Measurements from ENCODE around the gene OR10H3. TPM values are rescaled to one million over a fixed set of nuclear protein-coding genes. Genes with fewer than 3 reads are reported as not detected.
A peak's percentile ranks its signal among the peaks of the same experiment; 100 is the strongest.

The OR10H3 gene
- total RNA-seq, 1 donor from 2014 or later: not detected

DNA sequence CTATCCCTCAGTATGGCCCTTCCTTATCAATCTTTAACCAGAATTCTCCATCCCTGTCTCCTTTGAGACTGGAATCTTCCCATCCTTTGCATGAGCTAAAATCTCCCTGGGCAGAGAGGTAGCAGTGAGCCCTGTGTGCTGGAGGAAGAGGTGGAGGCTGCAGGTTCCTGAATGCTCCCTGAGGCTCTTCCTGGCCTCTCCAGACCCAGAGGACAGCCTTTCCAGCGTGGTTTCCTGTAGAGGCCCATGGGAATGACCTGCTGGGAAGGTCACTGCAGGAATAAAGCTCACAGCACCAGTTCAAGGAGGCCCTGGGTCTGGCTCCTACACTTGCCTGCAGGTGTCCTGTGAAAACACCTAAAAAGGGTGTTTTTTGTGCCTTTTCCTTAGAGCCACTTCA is 5.4 kb upstream of the OR10H3 start:
- H3K36me3 ChIP-seq (ENCODE audit: control insufficient read depth, insufficient read depth, low read length): no peaks in the 10 kb centered on the region
- TF ChIP-seq, protein P1, sequence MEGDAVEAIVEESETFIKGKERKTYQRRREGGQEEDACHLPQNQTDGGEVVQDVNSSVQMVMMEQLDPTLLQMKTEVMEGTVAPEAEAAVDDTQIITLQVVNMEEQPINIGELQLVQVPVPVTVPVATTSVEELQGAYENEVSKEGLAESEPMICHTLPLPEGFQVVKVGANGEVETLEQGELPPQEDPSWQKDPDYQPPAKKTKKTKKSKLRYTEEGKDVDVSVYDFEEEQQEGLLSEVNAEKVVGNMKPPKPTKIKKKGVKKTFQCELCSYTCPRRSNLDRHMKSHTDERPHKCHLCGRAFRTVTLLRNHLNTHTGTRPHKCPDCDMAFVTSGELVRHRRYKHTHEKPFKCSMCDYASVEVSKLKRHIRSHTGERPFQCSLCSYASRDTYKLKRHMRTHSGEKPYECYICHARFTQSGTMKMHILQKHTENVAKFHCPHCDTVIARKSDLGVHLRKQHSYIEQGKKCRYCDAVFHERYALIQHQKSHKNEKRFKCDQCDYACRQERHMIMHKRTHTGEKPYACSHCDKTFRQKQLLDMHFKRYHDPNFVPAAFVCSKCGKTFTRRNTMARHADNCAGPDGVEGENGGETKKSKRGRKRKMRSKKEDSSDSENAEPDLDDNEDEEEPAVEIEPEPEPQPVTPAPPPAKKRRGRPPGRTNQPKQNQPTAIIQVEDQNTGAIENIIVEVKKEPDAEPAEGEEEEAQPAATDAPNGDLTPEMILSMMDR (IDR thresholded peaks at IDR 0.05; ENCODE audit: insufficient read depth, low read length, severe bottlenecking): no peak
- FAIRE-seq (no peak), DNase-seq (ENCODE audit: low read depth) (no peak)
- no peaks in the 10 kb centered on the region for H3K27me3 ChIP-seq (ENCODE audit: control insufficient read depth, insufficient read depth, low read length)
- no peak overlapping the region for H3K4me3 ChIP-seq (ENCODE audit: low read depth, low read length)

DNA sequence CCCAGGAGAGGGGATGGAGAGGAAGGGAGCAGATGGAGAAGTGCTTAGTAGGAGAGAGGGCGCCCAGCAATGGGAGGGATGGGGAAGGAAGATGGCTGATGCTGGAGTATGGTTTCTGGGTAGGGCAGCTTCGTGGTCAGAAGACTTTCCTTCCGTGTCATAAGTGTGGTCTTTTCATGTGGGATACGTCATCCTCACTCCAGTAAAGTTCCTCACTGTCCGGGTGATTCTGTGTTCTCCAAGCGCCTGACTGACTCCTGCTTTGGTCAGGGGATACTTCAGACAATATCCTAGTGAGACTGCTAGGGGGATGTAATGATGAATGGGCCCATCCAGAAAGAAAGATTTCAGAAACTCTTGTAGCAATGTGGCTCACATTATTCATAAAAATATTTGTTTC is 3.9 kb upstream of the OR10H3 start:
- TF ChIP-seq, protein P1 (IDR thresholded peaks at IDR 0.05; ENCODE audit: insufficient read depth, low read length, severe bottlenecking): no peak
- no peak overlapping the region for H3K4me3 ChIP-seq (ENCODE audit: low read depth, low read length)
- no peak for DNase-seq (ENCODE audit: low read depth)
- H3K27me3 ChIP-seq (ENCODE audit: control insufficient read depth, insufficient read depth, low read length): no peaks in the 10 kb centered on the region
- peak; percentile 55 for FAIRE-seq
- H3K36me3 ChIP-seq (ENCODE audit: control insufficient read depth, insufficient read depth, low read length): no peaks in the 10 kb centered on the region

DNA sequence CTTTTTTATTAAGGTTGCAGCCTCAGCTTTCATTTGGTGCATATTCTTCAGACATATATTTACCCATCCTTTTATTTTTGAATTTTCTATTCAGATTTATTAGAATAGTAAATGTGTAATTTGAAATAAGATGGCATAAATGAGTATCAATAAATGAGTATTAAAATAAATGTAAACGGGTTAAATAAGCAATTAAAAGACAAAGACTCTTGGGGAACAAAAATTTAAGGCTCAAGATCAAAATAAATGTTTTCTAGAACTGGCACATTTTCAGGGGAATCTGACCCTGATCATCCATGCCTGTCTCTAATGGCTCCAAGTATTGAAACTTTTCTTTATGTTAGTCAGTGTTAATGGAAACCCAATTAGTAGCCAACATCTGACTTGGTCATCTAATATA is 3.0 kb downstream of the OR10H3 start:
- TF ChIP-seq, protein P1 (IDR thresholded peaks at IDR 0.05; ENCODE audit: insufficient read depth, low read length, severe bottlenecking): no peak
- Histone ChIP-seq H3K36me3 (ENCODE audit: control insufficient read depth, insufficient read depth, low read length) (no peaks in the 10 kb centered on the region), H3K4me3 (ENCODE audit: low read depth, low read length) (no peak overlapping the region), H3K27me3 (ENCODE audit: control insufficient read depth, insufficient read depth, low read length) (no peaks in the 10 kb centered on the region)
- FAIRE-seq (no peak), DNase-seq (ENCODE audit: low read depth) (no peak)

DNA sequence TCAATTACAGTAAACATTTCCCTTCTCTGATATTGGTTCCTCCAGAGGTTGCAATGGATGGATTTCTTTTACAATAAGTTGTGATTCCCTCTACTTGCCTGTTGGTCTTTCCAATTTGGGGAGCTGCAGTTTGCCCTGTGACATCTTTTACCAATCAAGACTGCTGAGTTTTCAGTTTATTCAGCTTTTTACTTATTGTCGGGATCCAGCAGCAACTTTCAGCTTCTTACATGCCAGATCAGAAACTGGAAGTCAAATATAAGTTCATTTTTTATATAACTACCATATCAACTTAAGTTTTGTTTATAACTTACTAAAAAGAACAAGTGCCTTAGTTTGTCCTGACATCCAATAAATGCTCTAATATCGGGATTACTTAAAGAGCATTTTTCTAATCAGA is 10.5 kb downstream of the OR10H3 start:
- TF ChIP-seq, protein P1 (IDR thresholded peaks at IDR 0.05; ENCODE audit: insufficient read depth, low read length, severe bottlenecking): no peak
- FAIRE-seq: no peak
- no peaks in the 10 kb centered on the region for H3K27me3 ChIP-seq (ENCODE audit: control insufficient read depth, insufficient read depth, low read length)

DNA sequence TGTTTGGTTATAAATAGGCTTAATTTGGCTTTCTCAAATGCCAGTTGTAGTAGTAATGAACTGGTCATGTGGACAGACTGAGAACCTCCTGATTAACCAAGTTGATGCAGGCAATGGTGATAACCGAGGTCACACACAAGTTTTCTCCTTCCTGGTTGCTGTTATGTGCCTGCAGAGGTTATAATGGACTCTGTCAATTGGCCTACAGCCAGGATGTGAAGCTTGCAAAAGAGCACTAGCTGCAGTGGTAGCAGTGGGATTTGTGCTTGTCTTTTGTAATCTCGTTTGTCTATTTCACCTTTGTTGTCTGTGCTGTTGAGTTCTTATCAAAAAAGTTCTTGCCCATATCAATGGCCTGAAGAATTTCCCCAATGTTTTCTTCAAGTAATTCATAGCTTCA is 20.6 kb downstream of the OR10H3 start:
- no peak for FAIRE-seq

More for the DNA sequence above, 10.5 kb downstream of the OR10H3 start:
- no peak overlapping the region for H3K4me3 ChIP-seq (ENCODE audit: low read depth, low read length)
- no peak for DNase-seq (ENCODE audit: low read depth)
- no peaks in the 10 kb centered on the region for H3K36me3 ChIP-seq (ENCODE audit: control insufficient read depth, insufficient read depth, low read length)

More for the DNA sequence above, 20.6 kb downstream of the OR10H3 start:
- no peaks in the 10 kb centered on the region for H3K36me3 ChIP-seq (ENCODE audit: control insufficient read depth, insufficient read depth, low read length)
- H3K4me3 ChIP-seq (ENCODE audit: low read depth, low read length): no peak overlapping the region
- DNase-seq (ENCODE audit: low read depth): no peak
- H3K27me3 ChIP-seq (ENCODE audit: control insufficient read depth, insufficient read depth, low read length): no peaks in the 10 kb centered on the region
- TF ChIP-seq, protein P1 (IDR thresholded peaks at IDR 0.05; ENCODE audit: insufficient read depth, low read length, severe bottlenecking): no peak

Data from bronchial epithelial cell (primary cell).